PFSK-1 (cell line): ENCODE results near the gene KCNG1.

Experiments
- FOXP2 ChIP-seq: optimal IDR thresholded peaks from 2 replicates; pipeline ENCODE3; 2011; ENCODE audit warnings: borderline replicate concordance, control low read depth, inconsistent platforms; ENCODE audit not compliant: insufficient read depth; ENCODE audit errors: extremely low read length, extremely low read depth
- POLR2AphosphoS5 ChIP-seq: IDR thresholded peaks from 2 replicates; pipeline ENCODE4 v1.6.1; 2012; ENCODE audit warnings: low read depth, mild to moderate bottlenecking, control low read depth, low read length, moderate library complexity
- REST ChIP-seq, 2 experiments: IDR thresholded peaks; 2 replicates each; pipeline versions ENCODE4 v1.6.1 to v1.8.0; 2011 to 2012; ENCODE audit warnings: low read depth in 2 of 2, low read length in 2 of 2, control low read depth in 1 of 2, inconsistent platforms in 1 of 2, mild to moderate bottlenecking in 1 of 2, moderate library complexity in 1 of 2; ENCODE audit not compliant: insufficient read depth in 1 of 2
- SIN3A ChIP-seq: IDR thresholded peaks from 2 replicates; pipeline ENCODE4 v1.6.1; 2012; ENCODE audit warnings: mild to moderate bottlenecking, low read length, moderate library complexity, borderline replicate concordance; ENCODE audit not compliant: insufficient read depth
- TAF1 ChIP-seq: IDR thresholded peaks from 2 replicates; pipeline ENCODE4 v1.6.1; 2012; ENCODE audit warnings: low read length, control low read depth, borderline replicate concordance; ENCODE audit not compliant: insufficient read depth

- no peak for TF ChIP-seq POLR2AphosphoS5
- TF ChIP-seq REST (IDR thresholded peaks at IDR 0.05; ENCODE audit: insufficient read depth in 1 of 2, low read depth in 2 of 2, low read length in 2 of 2): no peak
- no peak for TF ChIP-seq TAF1
- no peak for TF ChIP-seq SIN3A
- no peak for TF ChIP-seq FOXP2
Measured at GRCh38 chr20:50999355-50999754, 23.6 kb downstream of the KCNG1 start.
